Activated CD4-positive, CD25-positive, alpha-beta regulatory T cell (primary cell): ENCODE results near the gene EVA1A.

ENCODE experiments used
- DNase-seq, 4 experiments: peaks; one replicate each; lab custom pipeline; 2025; lab: John Stamatoyannopoulos, UW

Gene EVA1A

GRCh38 chr2:75447176-75447575 lies 113.6 kb downstream of the EVA1A start:
- no peak for DNase-seq
